CD4-positive, alpha-beta T cell treated with Interleukin-10 for 1 hour (primary cell): Measurements from ENCODE around the gene TCIRG1.

ENCODE experiments used
- DNase-seq: peaks from one replicate; pipeline ENCODE4 v3.0.0-alpha.2; 2020

TCIRG1 gene

DNA sequence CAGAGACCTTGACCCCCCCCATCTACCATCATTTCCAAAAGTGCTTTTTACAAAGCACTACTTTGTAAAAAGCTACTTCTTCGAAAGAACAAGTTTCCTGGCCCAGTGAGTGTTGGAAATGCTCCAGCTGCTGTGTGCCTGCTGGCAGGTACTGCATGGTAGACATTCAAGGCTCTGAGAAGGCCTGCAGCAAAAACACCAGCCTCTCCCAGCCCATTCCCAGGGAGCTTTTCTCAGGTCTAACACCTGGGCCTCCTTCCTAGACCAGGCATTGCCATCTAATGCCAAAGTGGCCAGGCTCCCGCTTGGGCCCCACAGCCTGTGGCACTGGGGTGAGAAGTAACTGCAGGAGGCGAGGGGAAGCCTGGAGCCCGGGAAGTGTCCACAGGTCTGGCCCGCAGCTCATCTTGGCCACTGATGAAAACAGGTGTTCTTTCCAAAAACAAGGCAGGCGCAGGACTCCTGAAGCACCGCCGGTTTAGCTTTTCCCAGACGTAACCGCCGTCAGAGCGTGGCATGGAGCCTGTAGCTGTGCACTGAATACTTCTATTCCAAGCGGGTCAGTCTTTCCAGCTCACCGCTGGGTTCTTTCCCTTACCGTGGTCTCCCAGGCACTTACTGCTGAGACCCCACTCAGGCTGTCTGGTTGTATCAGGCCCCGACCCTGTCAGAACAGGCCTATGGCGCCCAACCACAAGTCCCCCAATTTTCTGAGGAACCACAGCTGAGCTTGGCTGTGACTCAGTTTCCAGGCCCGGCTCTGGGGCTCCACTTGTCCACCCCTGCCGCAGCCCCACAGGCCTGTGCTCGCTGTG is 1.2 kb upstream of the TCIRG1 start:
- no peak for DNase-seq

- DNase-seq, result no peak
These were observed 553 bp upstream of the TCIRG1 start for GRCh38 chr11:68038226-68038717.

DNA sequence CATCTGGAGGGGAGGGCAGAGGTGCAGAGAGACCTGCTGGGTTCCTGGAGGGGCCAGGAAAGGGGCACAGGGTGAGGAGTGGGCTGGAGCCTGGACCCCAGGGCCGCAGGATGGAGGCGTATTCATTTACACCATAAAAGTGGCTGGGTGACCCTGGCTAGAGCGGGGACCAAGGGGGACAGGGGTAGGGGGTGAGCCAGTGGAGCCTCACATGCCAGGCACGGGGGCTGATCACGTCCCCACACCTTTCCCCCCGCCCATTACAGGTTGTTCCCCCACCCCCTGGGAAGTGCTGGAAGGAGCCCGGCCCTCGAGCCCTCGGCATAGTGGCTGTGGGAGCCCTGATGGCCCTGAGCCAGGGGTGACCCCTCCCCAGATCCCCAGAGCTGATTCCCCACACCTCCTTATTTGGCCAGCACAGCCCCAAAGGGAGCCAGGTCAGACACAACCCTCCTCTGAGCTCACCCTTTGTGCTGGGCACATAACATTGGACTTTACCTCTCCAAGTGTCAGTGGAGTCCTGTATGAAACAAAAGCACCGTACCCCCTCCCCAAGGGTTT is 781 bp downstream of the TCIRG1 start:
- no peak for DNase-seq

- DNase-seq, result peak; percentile 51
These were observed 1.5 kb downstream of the TCIRG1 start for GRCh38 chr11:68040101-68040956.

DNA sequence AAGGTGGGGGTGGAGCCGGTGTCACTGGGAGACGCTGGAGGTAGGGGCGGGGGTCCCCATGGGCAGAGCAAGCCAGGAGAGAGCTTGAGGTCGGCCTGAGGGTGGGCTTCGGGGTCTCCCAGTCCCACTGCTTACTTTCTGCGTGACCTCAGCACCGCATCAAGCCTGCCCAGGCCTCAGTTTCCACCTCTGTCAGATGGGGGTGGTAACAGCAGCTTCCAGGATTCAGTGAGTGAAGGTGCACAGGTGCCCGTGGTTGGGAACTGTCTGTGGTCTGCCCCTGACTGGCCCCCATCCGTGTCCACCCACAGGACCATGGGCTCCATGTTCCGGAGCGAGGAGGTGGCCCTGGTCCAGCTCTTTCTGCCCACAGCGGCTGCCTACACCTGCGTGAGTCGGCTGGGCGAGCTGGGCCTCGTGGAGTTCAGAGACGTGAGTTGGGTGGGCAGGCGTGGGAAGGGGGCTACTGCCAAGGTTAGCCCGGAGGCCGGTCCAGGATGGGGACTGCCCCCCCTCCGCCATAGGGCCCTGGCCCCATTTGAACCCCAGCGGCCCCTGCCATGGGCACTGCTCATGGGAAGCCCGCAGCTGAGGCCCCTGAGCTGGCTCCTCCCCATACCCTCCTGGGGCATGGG is 2.2 kb downstream of the TCIRG1 start:
- DNase-seq, result no peak

DNA sequence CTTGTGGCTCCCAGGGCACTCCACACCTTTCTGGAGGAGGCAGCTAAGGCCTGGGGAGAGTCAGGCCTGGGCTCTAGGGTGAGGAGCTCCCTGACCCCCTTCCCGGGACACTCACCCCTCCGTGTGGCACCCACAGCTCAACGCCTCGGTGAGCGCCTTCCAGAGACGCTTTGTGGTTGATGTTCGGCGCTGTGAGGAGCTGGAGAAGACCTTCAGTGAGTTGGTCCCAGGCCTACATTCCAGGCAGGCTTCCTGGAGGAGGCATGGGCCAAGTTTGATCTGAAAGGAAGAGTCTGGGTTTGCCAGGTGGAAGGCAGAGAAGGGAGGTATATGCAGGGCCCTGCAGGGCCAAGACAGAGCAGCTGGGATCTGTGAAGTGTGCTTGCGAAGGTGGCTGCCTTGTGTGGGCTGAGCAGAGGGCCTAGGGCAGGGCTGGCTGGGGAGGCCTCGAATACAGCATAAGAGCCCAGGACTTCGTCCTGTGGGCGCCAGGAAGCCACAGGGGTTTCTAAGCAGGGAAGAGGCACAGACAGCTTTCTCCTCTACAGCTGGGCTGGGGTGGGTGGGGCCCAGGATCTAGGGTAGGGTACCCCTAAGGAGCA is 2.9 kb downstream of the TCIRG1 start:
- DNase-seq, result no peak

GRCh38 chr11:68042219-68043028 is 3.6 kb downstream of the TCIRG1 start:
- no peak for DNase-seq

- DNase-seq, result no peak
These were observed 4.2 kb downstream of the TCIRG1 start for GRCh38 chr11:68043029-68043348.

DNA sequence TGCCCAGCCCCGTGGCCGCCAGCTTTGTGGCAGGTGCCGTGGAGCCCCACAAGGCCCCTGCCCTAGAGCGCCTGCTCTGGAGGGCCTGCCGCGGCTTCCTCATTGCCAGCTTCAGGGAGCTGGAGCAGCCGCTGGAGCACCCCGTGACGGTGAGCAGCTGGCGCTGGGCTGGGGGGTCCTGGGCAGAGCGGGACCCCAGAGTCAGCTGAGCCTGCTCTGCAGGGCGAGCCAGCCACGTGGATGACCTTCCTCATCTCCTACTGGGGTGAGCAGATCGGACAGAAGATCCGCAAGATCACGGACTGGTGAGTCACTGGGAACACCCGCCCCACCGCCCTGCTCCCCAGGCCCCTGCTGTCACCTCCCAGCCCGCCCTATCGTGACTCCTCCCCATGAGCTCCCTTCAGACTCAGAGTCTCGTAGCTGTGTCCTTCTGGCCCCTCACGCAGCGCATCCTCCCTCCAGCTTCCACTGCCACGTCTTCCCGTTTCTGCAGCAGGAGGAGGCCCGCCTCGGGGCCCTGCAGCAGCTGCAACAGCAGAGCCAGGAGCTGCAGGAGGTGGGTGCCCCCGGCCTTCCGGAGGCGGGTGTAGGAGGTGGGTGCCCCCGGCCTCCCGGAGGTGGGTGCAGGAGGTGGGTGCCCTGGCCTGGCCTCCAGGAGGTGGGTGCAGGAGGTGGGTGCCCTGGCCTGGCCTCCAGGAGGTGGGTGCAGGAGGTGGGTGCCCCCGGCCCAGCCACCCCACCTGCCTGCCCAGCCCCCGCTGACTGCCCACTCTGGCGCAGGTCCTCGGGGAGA is 4.7 kb downstream of the TCIRG1 start:
- DNase-seq, result no peak

GRCh38 chr11:68044145-68044813 is 5.5 kb downstream of the TCIRG1 start:
- DNase-seq, result no peak

- DNase-seq, result no peak
These were observed 6.1 kb downstream of the TCIRG1 start for GRCh38 chr11:68044898-68045351.

DNA sequence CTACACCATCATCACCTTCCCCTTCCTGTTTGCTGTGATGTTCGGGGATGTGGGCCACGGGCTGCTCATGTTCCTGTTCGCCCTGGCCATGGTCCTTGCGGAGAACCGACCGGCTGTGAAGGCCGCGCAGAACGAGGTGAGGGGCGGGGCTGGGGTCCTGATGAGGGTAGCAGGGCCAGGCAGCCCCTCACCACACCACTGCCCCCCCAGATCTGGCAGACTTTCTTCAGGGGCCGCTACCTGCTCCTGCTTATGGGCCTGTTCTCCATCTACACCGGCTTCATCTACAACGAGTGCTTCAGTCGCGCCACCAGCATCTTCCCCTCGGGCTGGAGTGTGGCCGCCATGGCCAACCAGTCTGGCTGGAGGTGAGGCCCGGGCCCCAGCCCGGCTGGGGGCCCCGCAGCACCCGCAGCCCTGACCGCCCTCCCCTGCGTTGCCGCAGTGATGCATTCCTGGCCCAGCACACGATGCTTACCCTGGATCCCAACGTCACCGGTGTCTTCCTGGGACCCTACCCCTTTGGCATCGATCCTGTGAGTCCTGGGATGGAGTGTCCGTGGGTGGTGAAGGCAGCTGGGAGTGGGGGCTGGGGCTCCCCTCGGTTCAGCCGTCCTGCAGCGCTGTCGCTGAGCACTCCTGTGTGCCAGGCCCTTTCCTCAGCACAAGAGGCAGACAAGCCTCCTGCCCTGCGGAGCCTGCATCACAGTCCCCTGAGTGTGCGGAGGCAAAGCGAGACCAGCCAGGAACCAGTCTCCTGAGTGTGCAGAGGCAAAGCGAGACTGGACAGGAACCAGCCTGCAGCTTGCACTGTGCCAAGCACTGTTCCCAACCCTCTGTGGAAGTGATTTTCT is 8.8 kb downstream of the TCIRG1 start:
- DNase-seq, result no peak

DNA sequence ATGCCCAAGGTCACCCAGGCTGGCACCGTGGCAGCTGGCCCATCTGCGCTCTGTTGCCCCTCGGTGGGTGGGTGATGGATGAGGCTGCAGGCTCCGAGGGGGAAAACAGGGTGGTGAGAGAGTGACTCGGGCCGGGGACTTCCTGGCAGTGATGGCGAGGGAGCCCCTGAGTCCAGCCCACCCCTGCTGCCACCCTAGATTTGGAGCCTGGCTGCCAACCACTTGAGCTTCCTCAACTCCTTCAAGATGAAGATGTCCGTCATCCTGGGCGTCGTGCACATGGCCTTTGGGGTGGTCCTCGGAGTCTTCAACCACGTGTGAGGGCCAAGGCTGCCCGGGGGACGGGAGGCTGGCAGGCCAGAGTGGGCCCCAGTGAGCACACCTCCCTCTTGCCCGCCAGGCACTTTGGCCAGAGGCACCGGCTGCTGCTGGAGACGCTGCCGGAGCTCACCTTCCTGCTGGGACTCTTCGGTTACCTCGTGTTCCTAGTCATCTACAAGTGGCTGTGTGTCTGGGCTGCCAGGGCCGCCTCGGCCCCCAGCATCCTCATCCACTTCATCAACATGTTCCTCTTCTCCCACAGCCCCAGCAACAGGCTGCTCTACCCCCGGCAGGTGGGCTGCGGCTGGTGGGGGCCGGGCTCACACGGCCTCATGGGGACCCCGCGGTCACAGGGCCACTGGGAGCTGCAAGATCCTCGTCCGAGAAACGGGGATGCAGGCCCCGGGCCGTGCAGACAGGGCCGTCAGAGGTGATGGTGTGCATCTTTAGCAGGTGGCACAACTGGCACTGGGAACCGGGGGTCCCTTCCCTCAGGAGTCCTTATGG is 10.1 kb downstream of the TCIRG1 start:
- no peak for DNase-seq

GRCh38 chr11:68049509-68050370 is 10.9 kb downstream of the TCIRG1 start:
- no peak for DNase-seq

- no peak for DNase-seq
These were observed 11.6 kb downstream of the TCIRG1 start for GRCh38 chr11:68050371-68050841.

- no peak for DNase-seq
These were observed 12.6 kb downstream of the TCIRG1 start for GRCh38 chr11:68051191-68052136.
